ENCODE measurements around the gene RRN3. TPM values are rescaled to one million over a fixed set of nuclear protein-coding genes. Genes with fewer than 3 reads are reported as not detected.
"Not testable (repeated sequence)": the region's sequence is repeated elsewhere in the genome, so short reads cannot be mapped to it uniquely, and the experiment has no call there.

The RRN3 gene
- total RNA-seq, 1 experiment from 2014 or later, result 57.7 TPM

DNA sequence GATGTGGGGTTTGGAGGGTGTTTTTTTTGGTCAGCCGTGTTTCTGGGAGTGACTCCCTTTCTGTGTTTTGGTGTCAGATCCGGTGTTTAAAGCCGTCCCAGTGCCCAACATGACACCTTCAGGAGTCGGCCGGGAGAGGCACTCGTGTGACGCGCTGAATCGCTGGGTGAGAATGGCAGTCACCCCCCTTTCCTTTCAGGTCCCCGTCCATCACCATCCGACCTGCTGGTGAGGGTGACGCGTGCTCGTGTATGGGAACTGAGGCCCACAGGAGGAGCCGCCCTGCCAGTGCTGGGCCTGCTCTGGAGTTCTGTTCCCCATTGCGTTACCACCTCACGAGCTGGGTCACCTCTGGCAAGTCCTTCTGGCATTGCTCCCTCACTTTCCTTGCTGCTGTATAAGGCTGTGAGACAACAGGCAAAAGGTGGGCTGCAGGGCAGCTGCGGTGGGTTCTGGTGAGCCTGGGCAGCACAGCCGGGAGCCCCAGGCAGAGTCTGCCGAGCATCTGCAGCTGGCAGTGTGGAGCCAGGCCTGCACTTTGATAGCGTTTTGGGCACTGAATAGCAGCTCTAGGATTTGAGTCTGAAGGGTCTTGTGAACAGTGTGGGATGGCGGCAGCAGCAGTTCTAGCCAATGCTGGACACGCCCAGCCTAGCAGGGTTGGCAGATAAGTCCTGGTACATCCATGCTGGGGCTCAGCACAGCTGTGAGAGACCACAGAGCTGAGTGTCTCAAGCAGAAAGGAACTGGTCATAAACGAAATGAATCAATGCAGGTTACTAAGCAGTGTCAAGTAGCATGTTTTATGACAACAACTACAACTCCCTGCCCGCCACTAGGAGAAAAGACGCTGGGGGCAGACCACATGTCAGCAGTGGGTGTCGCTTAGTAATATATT, 65.0 kb downstream of the RRN3 start:
- H3K9ac ChIP-seq (ENCODE audit: low read length); H3K4me2 ChIP-seq (ENCODE audit: low read length); H2AFZ ChIP-seq (ENCODE audit: low read depth, low read length, poor library complexity, severe bottlenecking); H4K20me1 ChIP-seq (ENCODE audit: insufficient read depth); H3K9me3 ChIP-seq (ENCODE audit: control insufficient read depth in 1 of 2, insufficient read depth in 1 of 2, low read depth in 1 of 2, low read length in 2 of 2); H3K9me2 ChIP-seq (ENCODE audit: insufficient read depth); POLR2A ChIA-PET; H3K4me3 ChIP-seq (replicated peaks in 1 of 2; ENCODE audit: low read depth in 1 of 2, low read length in 2 of 2); RAD21 ChIA-PET (ENCODE audit: low non-redundant PET in 1 of 2, low total read pairs in 2 of 2, uncharacterized antibody in 2 of 2, unreplicated experiment in 2 of 2); DNase-seq (ENCODE audit: low read depth, low spot score); H3K27me3 ChIP-seq (ENCODE audit: insufficient read depth, low read length); H3K27ac ChIP-seq (ENCODE audit: low read depth, low read length); BruUV-seq (replicated peaks); CTCF ChIA-PET: not testable (repeated sequence)
- Histone ChIP-seq H3K79me2 (ENCODE audit: insufficient read depth, low read length) (peaks cover 16% of the 10 kb centered on the region; the same call in 1 of the 2 replicates), H3K36me3 (ENCODE audit: control insufficient read depth in 1 of 2, insufficient read depth in 2 of 2, low read length in 2 of 2) (peaks cover 15 to 22% of the 10 kb centered on the region in 2 experiments; a peak in 3 of 4 replicates), H3K4me1 (ENCODE audit: control insufficient read depth in 1 of 2, insufficient read depth in 2 of 2, low read length in 2 of 2) (peaks cover 0 to 12% of the 10 kb centered on the region in 2 experiments; a peak in 2 of 4 replicates)
- ATAC-seq, result peak; percentile 12; the same call in 1 of the 2 replicates
- intact Hi-C loops (cut with micrococcal nuclease), result loop anchor here (10.0 kb wide), 1 partner anchor 54 kb away; the partner anchor contains the start of gene PDXDC1

DNA sequence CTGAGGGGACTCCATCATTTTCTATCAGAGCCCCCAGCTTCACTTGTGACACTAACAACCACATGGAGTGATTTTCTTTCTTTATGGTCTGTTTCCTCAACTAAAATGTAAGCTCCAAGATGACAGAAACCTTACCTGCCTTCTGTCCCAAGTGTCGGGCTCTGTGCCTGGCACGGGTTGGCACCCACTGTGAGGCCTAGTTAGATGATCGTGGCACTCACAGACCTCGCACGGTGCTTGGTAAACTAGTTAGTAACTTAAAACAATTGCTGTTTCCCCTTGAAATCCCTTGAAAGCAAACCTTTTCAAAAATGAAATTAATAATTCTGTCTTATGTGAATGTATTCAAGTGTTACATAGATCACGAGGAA, 65.7 kb downstream of the RRN3 start:
- H3K4me3 ChIP-seq (replicated peaks in 1 of 2; ENCODE audit: low read depth in 1 of 2, low read length in 2 of 2); H3K9me2 ChIP-seq (ENCODE audit: insufficient read depth); CTCF ChIA-PET; H3K27me3 ChIP-seq (ENCODE audit: insufficient read depth, low read length); H4K20me1 ChIP-seq (ENCODE audit: insufficient read depth); ATAC-seq; RAD21 ChIA-PET (ENCODE audit: low non-redundant PET in 1 of 2, low total read pairs in 2 of 2, uncharacterized antibody in 2 of 2, unreplicated experiment in 2 of 2); H2AFZ ChIP-seq (ENCODE audit: low read depth, low read length, poor library complexity, severe bottlenecking); POLR2A ChIA-PET; H3K9me3 ChIP-seq (ENCODE audit: control insufficient read depth in 1 of 2, insufficient read depth in 1 of 2, low read depth in 1 of 2, low read length in 2 of 2); DNase-seq (ENCODE audit: low read depth, low spot score); H3K9ac ChIP-seq (ENCODE audit: low read length); H3K4me2 ChIP-seq (ENCODE audit: low read length); H3K27ac ChIP-seq (ENCODE audit: low read depth, low read length): not testable (repeated sequence)
- Histone ChIP-seq H3K79me2 (ENCODE audit: insufficient read depth, low read length) (peaks cover 16% of the 10 kb centered on the region; the same call in 1 of the 2 replicates), H3K36me3 (ENCODE audit: control insufficient read depth in 1 of 2, insufficient read depth in 2 of 2, low read length in 2 of 2) (peaks cover 17 to 19% of the 10 kb centered on the region in 2 experiments), H3K4me1 (ENCODE audit: control insufficient read depth in 1 of 2, insufficient read depth in 2 of 2, low read length in 2 of 2) (peaks cover 0 to 12% of the 10 kb centered on the region in 2 experiments; a peak in 2 of 4 replicates)
- TSS peak; percentile 26 for BruUV-seq (replicated peaks)
- intact Hi-C loops (cut with micrococcal nuclease), result loop anchor here (10.0 kb wide), 1 partner anchor 54 kb away; the partner anchor contains the start of gene PDXDC1

DNA sequence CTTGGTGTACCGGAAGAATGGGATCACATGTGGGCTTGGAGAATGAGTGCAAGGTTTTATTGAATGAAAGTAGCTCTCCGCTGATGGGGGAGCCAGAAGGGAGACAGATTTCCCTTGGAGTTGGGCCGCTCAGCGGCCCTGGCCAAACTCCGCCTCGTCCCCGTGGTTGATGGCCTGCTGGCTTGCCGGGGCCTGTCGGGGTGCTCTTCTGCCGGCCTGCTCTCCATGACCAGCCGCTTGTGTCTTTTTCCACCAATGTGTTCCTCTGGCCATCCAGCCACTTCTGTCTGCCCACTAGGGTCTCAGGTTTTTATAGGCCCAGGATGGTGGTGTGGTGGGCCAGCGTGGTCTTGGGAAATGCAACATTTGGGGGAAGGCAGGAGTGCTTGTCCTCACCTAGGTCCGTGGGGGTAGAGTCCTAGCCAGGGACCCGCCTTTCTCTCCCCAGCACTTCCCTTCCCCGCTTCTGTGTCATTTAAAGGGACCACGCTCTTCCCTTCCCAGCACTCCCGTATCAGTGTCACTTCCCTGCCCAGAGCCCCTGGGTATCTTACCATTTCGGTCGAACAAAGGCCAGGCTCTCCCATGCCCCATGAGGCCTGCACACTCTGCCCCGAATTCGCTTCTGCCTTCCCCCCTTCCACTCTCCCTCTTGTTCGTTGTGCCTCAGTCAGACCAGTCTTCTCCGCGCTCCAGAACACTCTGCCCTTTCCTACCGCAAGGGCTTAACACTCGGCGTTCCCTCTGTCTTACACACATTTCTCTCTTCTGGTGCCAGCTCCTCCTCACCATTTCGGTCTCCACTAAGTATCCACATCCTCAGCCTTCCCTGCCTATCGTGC, 66.3 kb downstream of the RRN3 start:
- RAD21 ChIA-PET (ENCODE audit: low non-redundant PET in 1 of 2, low total read pairs in 2 of 2, uncharacterized antibody in 2 of 2, unreplicated experiment in 2 of 2); H3K27me3 ChIP-seq (ENCODE audit: insufficient read depth, low read length); H3K27ac ChIP-seq (ENCODE audit: low read depth, low read length); H3K9me2 ChIP-seq (ENCODE audit: insufficient read depth); BruUV-seq (replicated peaks); H3K4me3 ChIP-seq (replicated peaks in 1 of 2; ENCODE audit: low read depth in 1 of 2, low read length in 2 of 2); H3K9me3 ChIP-seq (ENCODE audit: control insufficient read depth in 1 of 2, insufficient read depth in 1 of 2, low read depth in 1 of 2, low read length in 2 of 2); CTCF ChIA-PET; H3K4me2 ChIP-seq (ENCODE audit: low read length); H4K20me1 ChIP-seq (ENCODE audit: insufficient read depth); H3K9ac ChIP-seq (ENCODE audit: low read length); DNase-seq (ENCODE audit: low read depth, low spot score); H2AFZ ChIP-seq (ENCODE audit: low read depth, low read length, poor library complexity, severe bottlenecking); POLR2A ChIA-PET: not testable (repeated sequence)
- intact Hi-C loops (cut with micrococcal nuclease), result loop anchor here (10.0 kb wide), 1 partner anchor 53 kb away; the partner anchor contains the start of gene PDXDC1
- Histone ChIP-seq H3K36me3 (ENCODE audit: control insufficient read depth in 1 of 2, insufficient read depth in 2 of 2, low read length in 2 of 2) (peaks cover 19% of the 10 kb centered on the region in 2 experiments), H3K79me2 (ENCODE audit: insufficient read depth, low read length) (peaks cover 16% of the 10 kb centered on the region; the same call in 1 of the 2 replicates), H3K4me1 (ENCODE audit: control insufficient read depth in 1 of 2, insufficient read depth in 2 of 2, low read length in 2 of 2) (peaks cover 0 to 12% of the 10 kb centered on the region in 2 experiments; a peak in 2 of 4 replicates)
- ATAC-seq, result 0 out of 2 replicates have a peak, but pooled peaks have one; percentile 9

DNA sequence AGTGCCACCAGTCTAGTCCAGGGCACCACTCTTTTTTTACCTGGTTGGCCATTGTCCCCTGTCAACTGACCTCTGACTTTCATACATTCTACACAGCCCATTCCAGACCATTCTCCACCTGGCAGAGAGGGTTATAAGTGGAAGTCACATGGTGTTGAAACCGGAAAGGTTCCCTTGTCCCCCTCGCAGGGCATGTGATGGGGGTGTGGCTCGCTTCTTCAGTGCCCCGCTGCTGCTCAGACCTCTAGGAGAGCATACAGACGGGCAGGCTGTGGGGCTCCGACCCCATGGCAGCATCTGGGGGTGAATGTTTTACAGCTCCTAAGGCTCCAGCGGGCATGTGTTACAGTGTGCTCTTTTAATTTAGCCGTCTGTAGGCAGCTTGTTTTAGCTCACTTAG, 67.0 kb downstream of the RRN3 start:
- POLR2A ChIA-PET; H3K27me3 ChIP-seq (ENCODE audit: insufficient read depth, low read length); H3K27ac ChIP-seq (ENCODE audit: low read depth, low read length); H2AFZ ChIP-seq (ENCODE audit: low read depth, low read length, poor library complexity, severe bottlenecking); H3K9me2 ChIP-seq (ENCODE audit: insufficient read depth); H4K20me1 ChIP-seq (ENCODE audit: insufficient read depth); H3K9ac ChIP-seq (ENCODE audit: low read length); CTCF ChIA-PET; DNase-seq (ENCODE audit: low read depth, low spot score); H3K4me3 ChIP-seq (replicated peaks in 1 of 2; ENCODE audit: low read depth in 1 of 2, low read length in 2 of 2); ATAC-seq; H3K4me2 ChIP-seq (ENCODE audit: low read length); RAD21 ChIA-PET (ENCODE audit: low non-redundant PET in 1 of 2, low total read pairs in 2 of 2, uncharacterized antibody in 2 of 2, unreplicated experiment in 2 of 2); BruUV-seq (replicated peaks); H3K9me3 ChIP-seq (ENCODE audit: control insufficient read depth in 1 of 2, insufficient read depth in 1 of 2, low read depth in 1 of 2, low read length in 2 of 2): not testable (repeated sequence)
- H3K36me3 ChIP-seq (ENCODE audit: control insufficient read depth in 1 of 2, insufficient read depth in 2 of 2, low read length in 2 of 2), result peaks cover 15 to 17% of the 10 kb centered on the region in 2 experiments
- intact Hi-C loops (cut with micrococcal nuclease), result loop anchor here (10.0 kb wide), 1 partner anchor 52 kb away; the partner anchor contains the start of gene PDXDC1
- peaks cover 0 to 12% of the 10 kb centered on the region in 2 experiments; a peak in 2 of 4 replicates for H3K4me1 ChIP-seq (ENCODE audit: control insufficient read depth in 1 of 2, insufficient read depth in 2 of 2, low read length in 2 of 2)
- peaks cover 16% of the 10 kb centered on the region; the same call in 1 of the 2 replicates for H3K79me2 ChIP-seq (ENCODE audit: insufficient read depth, low read length)

Data from HCT116 (cell line).